Mammary epithelial cell (primary cell): ENCODE measurements around the gene SALL3.

Experiments used
- CTCF ChIP-seq, 2 donors: IDR thresholded peaks in 1 of 2; conservative IDR thresholded peaks in 1 of 2; 2 replicates each; pipeline ENCODE4 v1.5.1; 2011 to 2012; ENCODE audit warnings: inconsistent platforms in 2 of 2, low read length in 2 of 2, mild to moderate bottlenecking in 2 of 2, control low read depth in 1 of 2, low read depth in 1 of 2; ENCODE audit not compliant: insufficient read depth in 1 of 2; ENCODE audit errors: extremely low read depth in 1 of 2
- EZH2 ChIP-seq: IDR thresholded peaks from 2 replicates; pipeline ENCODE4 v1.6.1; 2012; ENCODE audit warnings: low read length, inconsistent platforms, borderline replicate concordance

DNA sequence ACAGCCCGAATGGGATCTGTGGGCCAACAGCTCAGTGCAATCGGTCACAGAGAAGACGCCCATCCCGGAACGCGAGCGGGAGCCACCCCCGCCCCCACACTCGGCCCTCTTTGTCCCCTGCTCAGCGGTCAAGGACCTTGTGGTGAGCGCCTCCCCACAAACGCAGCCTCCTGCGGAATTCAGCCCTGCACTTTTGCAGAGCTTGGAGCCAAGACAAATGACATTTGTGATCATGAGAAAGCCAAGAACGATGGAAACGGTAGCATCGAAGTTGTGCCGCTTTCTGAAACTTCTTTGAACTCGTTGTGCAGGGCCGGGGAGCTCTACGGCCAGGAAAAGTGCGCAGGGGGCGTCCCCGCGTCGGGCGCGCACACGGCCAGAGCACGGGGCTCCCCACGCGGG, 6.7 kb upstream of the SALL3 start:
- TF ChIP-seq CTCF (conservative IDR thresholded peaks at IDR 0.05 in 1 of 2, IDR thresholded peaks at IDR 0.05 in 1 of 2; ENCODE audit: extremely low read depth in 1 of 2, insufficient read depth in 1 of 2, low read depth in 1 of 2, low read length in 2 of 2) (no peak), EZH2 (no peak)
